CD4-positive, alpha-beta T cell treated with Interferon gamma for 1 hour (primary cell): ENCODE data around the gene INKA2.

ENCODE experiments used
- DNase-seq: peaks from one replicate; pipeline ENCODE4 v3.0.0-alpha.2; 2020

Gene INKA2

GRCh38 chr1:111696330-111696729 is 42.9 kb downstream of the INKA2 start:
- no peak for DNase-seq

- no peak for DNase-seq
Measured at GRCh38 chr1:111695801-111696200, 43.4 kb downstream of the INKA2 start.

GRCh38 chr1:111691886-111692285 is 47.3 kb downstream of the INKA2 start:
- DNase-seq, result no peak

- DNase-seq, result no peak
Measured at GRCh38 chr1:111690306-111690617, 48.9 kb downstream of the INKA2 start.
